Kidney epithelial cell (primary cell): ENCODE data around the gene GPANK1. TPM values are rescaled to one million over a fixed set of nuclear protein-coding genes. Genes with fewer than 3 reads are reported as not detected.
A peak's percentile ranks its signal among the peaks of the same experiment; 100 is the strongest.

Source experiments
- DNase-seq: peaks from one replicate; pipeline ENCODE4 v3.0.0-alpha.2; 2010; ENCODE audit warnings: low read depth
- H3K27me3 ChIP-seq: 2 replicates; pipeline ENCODE4 v1.6.0; 2011; ENCODE audit warnings: low read length; ENCODE audit not compliant: control insufficient read depth, insufficient read depth
- H3K36me3 ChIP-seq: 2 replicates; pipeline ENCODE4 v1.5.1; 2011; ENCODE audit warnings: low read length; ENCODE audit not compliant: control insufficient read depth, insufficient read depth
- H3K4me3 ChIP-seq: 2 replicates; pipeline ENCODE4 v1.5.1; 2011; ENCODE audit warnings: low read depth, mild to moderate bottlenecking, control low read depth, low read length
- total RNA-seq: library from RNA; depleted of rRNA; stranded (reverse); fragments of >200 nt; gene quantifications from 2 replicates; pipeline ENCODE4 v1.2.3, GENCODE V29; 2015
- TF ChIP-seq, protein P1 (sequence below): IDR thresholded peaks from 2 replicates; pipeline ENCODE4 v1.5.1; 2011; ENCODE audit warnings: mild to moderate bottlenecking, moderate library complexity, low read length, control low read depth, inconsistent platforms; ENCODE audit not compliant: insufficient read depth, poor library complexity, severe bottlenecking

Gene GPANK1
- total RNA-seq, 1 donor from 2014 or later: 22.0 TPM

DNA sequence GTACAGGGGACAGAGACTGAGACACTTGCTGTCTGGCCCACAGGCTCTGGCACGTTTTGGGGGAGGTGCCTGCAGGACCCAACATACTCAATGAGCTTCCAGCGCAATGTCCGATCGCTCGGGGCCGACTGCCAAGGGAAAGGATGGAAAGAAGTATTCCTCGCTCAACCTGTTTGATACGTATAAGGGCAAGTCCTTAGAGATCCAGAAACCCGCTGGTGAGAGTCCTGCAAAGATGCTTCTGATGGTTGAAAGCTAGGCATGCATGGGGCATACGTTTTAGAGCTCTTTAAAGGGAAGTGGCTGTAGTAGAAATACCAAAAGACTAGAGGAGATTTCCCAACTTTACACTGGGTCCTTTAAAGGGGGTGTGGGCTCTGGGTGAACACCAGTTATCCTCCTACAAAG is 42.1 kb downstream of the GPANK1 start:
- Histone ChIP-seq H3K4me3 (peak overlapping the region; percentile 100), H3K36me3 (peaks cover 7% of the 10 kb centered on the region), H3K27me3 (no peaks in the 10 kb centered on the region)
- TF ChIP-seq, protein P1, sequence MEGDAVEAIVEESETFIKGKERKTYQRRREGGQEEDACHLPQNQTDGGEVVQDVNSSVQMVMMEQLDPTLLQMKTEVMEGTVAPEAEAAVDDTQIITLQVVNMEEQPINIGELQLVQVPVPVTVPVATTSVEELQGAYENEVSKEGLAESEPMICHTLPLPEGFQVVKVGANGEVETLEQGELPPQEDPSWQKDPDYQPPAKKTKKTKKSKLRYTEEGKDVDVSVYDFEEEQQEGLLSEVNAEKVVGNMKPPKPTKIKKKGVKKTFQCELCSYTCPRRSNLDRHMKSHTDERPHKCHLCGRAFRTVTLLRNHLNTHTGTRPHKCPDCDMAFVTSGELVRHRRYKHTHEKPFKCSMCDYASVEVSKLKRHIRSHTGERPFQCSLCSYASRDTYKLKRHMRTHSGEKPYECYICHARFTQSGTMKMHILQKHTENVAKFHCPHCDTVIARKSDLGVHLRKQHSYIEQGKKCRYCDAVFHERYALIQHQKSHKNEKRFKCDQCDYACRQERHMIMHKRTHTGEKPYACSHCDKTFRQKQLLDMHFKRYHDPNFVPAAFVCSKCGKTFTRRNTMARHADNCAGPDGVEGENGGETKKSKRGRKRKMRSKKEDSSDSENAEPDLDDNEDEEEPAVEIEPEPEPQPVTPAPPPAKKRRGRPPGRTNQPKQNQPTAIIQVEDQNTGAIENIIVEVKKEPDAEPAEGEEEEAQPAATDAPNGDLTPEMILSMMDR: no peak
- no peak for DNase-seq

DNA sequence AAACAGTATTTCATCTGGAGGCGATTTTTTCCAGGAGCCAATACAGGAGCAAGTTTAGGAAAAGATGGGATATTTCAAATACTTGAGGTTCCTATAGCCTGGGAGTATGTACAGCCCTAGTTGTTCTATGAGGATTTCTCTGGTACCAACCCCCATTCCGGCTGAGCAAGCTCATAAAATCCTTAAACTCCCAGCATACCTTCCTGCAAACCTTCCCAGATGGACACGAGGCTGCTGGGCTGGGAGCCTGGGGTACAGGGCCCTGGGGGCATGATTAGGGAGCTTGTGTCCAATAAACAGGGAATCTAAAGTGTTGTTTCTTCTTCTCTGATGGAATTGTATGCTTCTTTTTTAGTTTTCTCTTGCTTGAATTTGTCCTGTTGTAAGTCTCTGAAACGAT is 42.8 kb downstream of the GPANK1 start:
- TF ChIP-seq, protein P1: no peak
- peak overlapping the region; percentile 100 for H3K4me3 ChIP-seq
- no peak for DNase-seq
- H3K27me3 ChIP-seq: no peaks in the 10 kb centered on the region
- peaks cover 7% of the 10 kb centered on the region for H3K36me3 ChIP-seq

DNA sequence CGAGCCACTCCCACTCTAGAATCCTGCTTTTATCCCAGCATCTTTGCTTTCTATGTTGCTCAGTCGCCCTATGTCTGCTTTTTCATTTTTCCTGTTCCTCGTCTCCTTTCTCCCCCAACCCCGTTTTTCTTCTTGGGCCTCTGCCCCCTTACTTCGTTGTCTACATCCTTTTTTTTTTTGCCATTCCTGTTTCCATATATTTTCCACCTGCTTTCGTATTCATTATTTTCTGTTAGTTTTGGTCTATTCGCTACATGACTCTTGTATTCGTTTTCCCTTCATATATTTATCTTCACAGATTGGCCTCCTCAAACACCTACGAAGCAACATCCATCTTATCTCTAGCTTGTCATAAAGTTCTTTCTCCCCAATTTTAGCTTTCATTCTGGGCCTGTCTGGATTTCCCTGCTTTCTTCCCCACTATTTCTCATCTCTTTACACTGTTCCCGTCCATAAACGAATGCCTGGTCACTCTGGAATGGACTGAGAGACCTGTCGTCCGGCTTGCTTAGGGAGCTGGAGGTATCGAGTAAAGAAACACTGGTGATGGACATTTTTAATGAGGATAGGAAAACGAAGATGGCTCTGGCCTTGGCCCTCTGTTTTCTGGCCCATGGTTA is 43.4 kb downstream of the GPANK1 start:
- Histone ChIP-seq H3K4me3 (peak overlapping the region; percentile 100), H3K27me3 (no peaks in the 10 kb centered on the region), H3K36me3 (peaks cover 7% of the 10 kb centered on the region)
- TF ChIP-seq, protein P1: no peak
- DNase-seq: no peak

- H3K4me3 ChIP-seq: peak within 1 kb of the TSS; percentile 100
- TF ChIP-seq, protein P1: no peak
- DNase-seq: no peak
- no peaks in the 10 kb centered on the region for H3K27me3 ChIP-seq
- H3K36me3 ChIP-seq: peaks cover 6% of the 10 kb centered on the region
Observed at GRCh38 chr6:31620586-31621319, 44.0 kb downstream of the GPANK1 start, which contains the start of gene PRRC2A. Gene PRRC2A (plus strand): TSS chr6:31620715. CDS start chr6:31622790, 2,075 bp downstream.

DNA sequence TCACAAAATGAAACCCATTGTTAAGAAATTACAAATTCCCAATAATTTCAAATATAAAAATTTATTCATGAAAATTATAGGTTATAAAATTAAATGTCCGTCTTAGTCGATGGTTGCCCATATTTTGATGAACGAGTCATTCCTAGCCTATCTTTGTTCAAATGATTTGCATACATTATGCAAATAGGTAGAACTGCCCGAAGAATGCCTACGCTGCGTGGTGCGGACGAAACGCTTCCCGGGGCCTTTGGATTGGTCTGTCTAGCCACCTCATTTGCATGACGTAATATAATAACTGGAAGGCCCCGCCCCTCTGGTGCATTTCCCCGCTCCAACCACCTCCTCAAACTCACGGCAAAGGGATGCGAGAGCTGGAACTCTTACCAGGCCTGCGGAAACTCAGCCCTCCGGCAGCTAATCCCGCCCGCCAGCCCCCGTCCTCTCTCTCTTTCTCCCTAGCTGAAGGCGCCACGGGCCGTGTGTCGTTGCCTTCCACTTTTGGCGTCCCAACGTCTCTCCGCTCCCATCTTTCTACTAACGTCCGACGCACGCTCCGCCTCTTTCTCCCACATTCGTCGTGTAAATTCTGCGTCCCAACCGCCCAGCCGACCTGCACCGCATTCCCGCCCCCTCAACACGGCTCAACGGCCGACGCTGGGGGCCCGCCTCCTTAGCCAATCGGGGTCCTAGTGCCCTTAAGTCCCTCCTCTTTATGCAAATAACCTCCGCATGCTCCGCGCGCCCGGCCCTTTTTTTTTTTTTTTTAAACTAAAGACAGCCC is 44.8 kb downstream of the GPANK1 start:
- H3K27me3 ChIP-seq: no peaks in the 10 kb centered on the region
- H3K4me3 ChIP-seq: peak overlapping the region; percentile 84
- peaks cover 2% of the 10 kb centered on the region for H3K36me3 ChIP-seq
- peak; percentile 93 for DNase-seq
- TF ChIP-seq, protein P1: no peak
